ENCODE measurements around the gene CCL17. TPM values are rescaled to one million over a fixed set of nuclear protein-coding genes. Genes with fewer than 3 reads are reported as not detected.
A peak's percentile ranks its signal among the peaks of the same experiment; 100 is the strongest.

CCL17 gene
- total RNA-seq, 2 experiments from 2014 or later = not detected

DNA sequence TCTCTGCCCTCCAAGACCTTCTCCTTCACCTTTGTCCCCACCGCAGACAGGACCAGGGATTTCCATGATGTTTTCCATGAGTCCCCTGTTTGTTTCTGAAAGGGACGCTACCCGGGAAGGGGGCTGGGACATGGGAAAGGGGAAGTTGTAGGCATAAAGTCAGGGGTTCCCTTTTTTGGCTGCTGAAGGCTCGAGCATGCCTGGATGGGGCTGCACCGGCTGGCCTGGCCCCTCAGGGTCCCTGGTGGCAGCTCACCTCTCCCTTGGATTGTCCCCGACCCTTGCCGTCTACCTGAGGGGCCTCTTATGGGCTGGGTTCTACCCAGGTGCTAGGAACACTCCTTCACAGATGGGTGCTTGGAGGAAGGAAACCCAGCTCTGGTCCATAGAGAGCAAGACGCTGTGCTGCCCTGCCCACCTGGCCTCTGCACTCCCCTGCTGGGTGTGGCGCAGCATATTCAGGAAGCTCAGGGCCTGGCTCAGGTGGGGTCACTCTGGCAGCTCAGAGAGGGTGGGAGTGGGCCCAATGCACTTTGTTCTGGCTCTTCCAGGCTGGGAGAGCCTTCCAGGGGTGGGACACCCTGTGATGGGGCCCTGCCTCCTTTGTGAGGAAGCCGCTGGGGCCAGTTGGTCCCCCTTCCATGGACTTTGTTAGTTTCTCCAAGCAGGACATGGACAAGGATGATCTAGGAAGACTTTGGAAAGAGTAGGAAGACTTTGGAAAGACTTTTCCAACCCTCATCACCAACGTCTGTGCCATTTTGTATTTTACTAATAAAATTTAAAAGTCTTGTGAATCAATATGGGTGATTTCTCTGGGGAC lies 20.1 kb upstream of the CCL17 start:
- Histone ChIP-seq H3K79me2 (ENCODE audit: insufficient read depth, low read depth, low read length) (no peaks in the 10 kb centered on the region), H3K9me2 (ENCODE audit: insufficient read depth, low read length) (no peaks in the 10 kb centered on the region), H3K36me3 (ENCODE audit: insufficient read depth, low read length) (no peaks in the 10 kb centered on the region), H3K4me1 (ENCODE audit: insufficient read depth, low read length, poor library complexity, severe bottlenecking) (peaks cover 8% of the 10 kb centered on the region), H3K4me3 (ENCODE audit: low read depth, low read length, poor library complexity, severe bottlenecking) (no peak overlapping the region), H2AFZ (ENCODE audit: low read length) (no peak overlapping the region), H3K9me3 (ENCODE audit: low read length) (no peaks in the 10 kb centered on the region), H4K20me1 (ENCODE audit: insufficient read depth, low read length) (no peaks in the 10 kb centered on the region), H3K4me2 (ENCODE audit: low read length) (no peak overlapping the region), H3K27ac (ENCODE audit: low read depth, low read length, poor library complexity, severe bottlenecking) (no peak overlapping the region)
- no TSS peak for BruUV-seq (replicated peaks)
- DNase-seq (ENCODE audit: low spot score) = peak; percentile 24
- POLR2A ChIA-PET = interaction anchor here (0.6 kb wide), 1 partner anchor 32 kb away, joined by 4 read pairs; no protein-coding TSS in a partner anchor
- CTCF ChIA-PET (ENCODE audit: unreplicated experiment) = no interaction called here
- intact Hi-C loops (cut with micrococcal nuclease; ENCODE audit: unreplicated experiment) = no loop called here
- TF ChIP-seq, protein P1, sequence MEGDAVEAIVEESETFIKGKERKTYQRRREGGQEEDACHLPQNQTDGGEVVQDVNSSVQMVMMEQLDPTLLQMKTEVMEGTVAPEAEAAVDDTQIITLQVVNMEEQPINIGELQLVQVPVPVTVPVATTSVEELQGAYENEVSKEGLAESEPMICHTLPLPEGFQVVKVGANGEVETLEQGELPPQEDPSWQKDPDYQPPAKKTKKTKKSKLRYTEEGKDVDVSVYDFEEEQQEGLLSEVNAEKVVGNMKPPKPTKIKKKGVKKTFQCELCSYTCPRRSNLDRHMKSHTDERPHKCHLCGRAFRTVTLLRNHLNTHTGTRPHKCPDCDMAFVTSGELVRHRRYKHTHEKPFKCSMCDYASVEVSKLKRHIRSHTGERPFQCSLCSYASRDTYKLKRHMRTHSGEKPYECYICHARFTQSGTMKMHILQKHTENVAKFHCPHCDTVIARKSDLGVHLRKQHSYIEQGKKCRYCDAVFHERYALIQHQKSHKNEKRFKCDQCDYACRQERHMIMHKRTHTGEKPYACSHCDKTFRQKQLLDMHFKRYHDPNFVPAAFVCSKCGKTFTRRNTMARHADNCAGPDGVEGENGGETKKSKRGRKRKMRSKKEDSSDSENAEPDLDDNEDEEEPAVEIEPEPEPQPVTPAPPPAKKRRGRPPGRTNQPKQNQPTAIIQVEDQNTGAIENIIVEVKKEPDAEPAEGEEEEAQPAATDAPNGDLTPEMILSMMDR (conservative IDR thresholded peaks at IDR 0.05; ENCODE audit: low read length) = no peak
- no peak for TF ChIP-seq EZH2phosphoT487 (IDR thresholded peaks at IDR 0.05; ENCODE audit: borderline replicate concordance, low read depth, low read length)

DNA sequence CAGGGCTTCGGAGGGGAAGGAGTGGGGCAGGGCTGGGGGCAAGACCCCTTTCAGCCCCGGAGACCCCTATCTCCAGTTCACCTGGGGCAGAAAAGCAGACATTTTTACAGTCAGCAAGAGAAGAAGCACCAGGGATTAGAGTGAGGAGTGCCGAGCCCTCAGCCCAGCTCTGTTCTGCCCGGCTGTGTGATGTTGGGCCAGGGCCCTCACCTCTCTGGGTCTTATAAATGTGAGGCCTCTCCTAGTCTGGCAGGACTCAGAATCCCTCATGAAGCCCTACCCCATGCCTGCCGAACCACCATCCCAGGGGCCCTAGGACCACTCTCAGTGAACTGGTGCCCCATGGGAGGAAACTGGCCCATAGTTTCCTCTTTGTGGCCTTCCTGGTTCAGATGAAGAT lies 19.5 kb upstream of the CCL17 start:
- POLR2A ChIA-PET = interaction anchor here (0.5 to 0.6 kb wide), 3 partner anchors 31 to 1796 kb away, joined by 3 to 8 read pairs (median 4); no protein-coding TSS in a partner anchor

More for the DNA sequence above, 19.5 kb upstream of the CCL17 start:
- TF ChIP-seq, protein P1 (conservative IDR thresholded peaks at IDR 0.05; ENCODE audit: low read length) = no peak
- TF ChIP-seq EZH2phosphoT487 (IDR thresholded peaks at IDR 0.05; ENCODE audit: borderline replicate concordance, low read depth, low read length) = no peak
- Histone ChIP-seq H3K4me2 (ENCODE audit: low read length) (no peak overlapping the region), H3K36me3 (ENCODE audit: insufficient read depth, low read length) (no peaks in the 10 kb centered on the region), H2AFZ (ENCODE audit: low read length) (no peak overlapping the region), H3K79me2 (ENCODE audit: insufficient read depth, low read depth, low read length) (no peaks in the 10 kb centered on the region), H3K4me3 (ENCODE audit: low read depth, low read length, poor library complexity, severe bottlenecking) (no peak overlapping the region), H3K4me1 (ENCODE audit: insufficient read depth, low read length, poor library complexity, severe bottlenecking) (peaks cover 8% of the 10 kb centered on the region), H3K9me2 (ENCODE audit: insufficient read depth, low read length) (no peaks in the 10 kb centered on the region), H4K20me1 (ENCODE audit: insufficient read depth, low read length) (no peaks in the 10 kb centered on the region), H3K27ac (ENCODE audit: low read depth, low read length, poor library complexity, severe bottlenecking) (no peak overlapping the region), H3K9me3 (ENCODE audit: low read length) (no peaks in the 10 kb centered on the region)
- BruUV-seq (replicated peaks) = no TSS peak
- no peak for DNase-seq (ENCODE audit: low spot score)
- intact Hi-C loops (cut with micrococcal nuclease; ENCODE audit: unreplicated experiment) = no loop called here
- CTCF ChIA-PET (ENCODE audit: unreplicated experiment) = no interaction called here

Data from OCI-LY7 (cell line).